Measurements from ENCODE around the gene SKIDA1. TPM values are rescaled to one million over a fixed set of nuclear protein-coding genes. Genes with fewer than 3 reads are reported as not detected.

Gene SKIDA1
- total RNA-seq, 3 donors from 2014 or later (not counting 1 experiment from before 2014, with no cell fraction given) = not detected

GRCh38 chr10:21479570-21480315, 45.7 kb downstream of the SKIDA1 start:
- Mint-ChIP-seq H3K27ac (no peak overlapping the region), H3K4me1 (no peaks in the 10 kb centered on the region), H3K4me3 (no peak overlapping the region), H3K9me3 (no peaks in the 10 kb centered on the region), H3K27me3 (ENCODE audit: low read depth in 2 of 2) (peaks cover 0 to 10% of the 10 kb centered on the region in 2 donors), H3K36me3 (no peaks in the 10 kb centered on the region)
- Histone ChIP-seq H3K9me3 (ENCODE audit: control insufficient read depth, insufficient read depth, low read length) (no peaks in the 10 kb centered on the region), H3K36me3 (ENCODE audit: control insufficient read depth, insufficient read depth, low read length) (no peaks in the 10 kb centered on the region), H3K27ac (ENCODE audit: low read length) (no peak overlapping the region), H3K4me3 (ENCODE audit: low read length) (no peak overlapping the region), H3K4me1 (ENCODE audit: control insufficient read depth, insufficient read depth, low read length) (no peaks in the 10 kb centered on the region), H3K27me3 (ENCODE audit: control insufficient read depth, insufficient read depth, low read length) (no peaks in the 10 kb centered on the region)
- DNase-seq (no peak), ATAC-seq (no peak)
- WGBS (ENCODE audit: insufficient coverage) = 81% methylated on average over 6 of the region's 6 CpGs
- intact Hi-C loops (cut with micrococcal nuclease) = no loop called here
- TF ChIP-seq, protein P1, sequence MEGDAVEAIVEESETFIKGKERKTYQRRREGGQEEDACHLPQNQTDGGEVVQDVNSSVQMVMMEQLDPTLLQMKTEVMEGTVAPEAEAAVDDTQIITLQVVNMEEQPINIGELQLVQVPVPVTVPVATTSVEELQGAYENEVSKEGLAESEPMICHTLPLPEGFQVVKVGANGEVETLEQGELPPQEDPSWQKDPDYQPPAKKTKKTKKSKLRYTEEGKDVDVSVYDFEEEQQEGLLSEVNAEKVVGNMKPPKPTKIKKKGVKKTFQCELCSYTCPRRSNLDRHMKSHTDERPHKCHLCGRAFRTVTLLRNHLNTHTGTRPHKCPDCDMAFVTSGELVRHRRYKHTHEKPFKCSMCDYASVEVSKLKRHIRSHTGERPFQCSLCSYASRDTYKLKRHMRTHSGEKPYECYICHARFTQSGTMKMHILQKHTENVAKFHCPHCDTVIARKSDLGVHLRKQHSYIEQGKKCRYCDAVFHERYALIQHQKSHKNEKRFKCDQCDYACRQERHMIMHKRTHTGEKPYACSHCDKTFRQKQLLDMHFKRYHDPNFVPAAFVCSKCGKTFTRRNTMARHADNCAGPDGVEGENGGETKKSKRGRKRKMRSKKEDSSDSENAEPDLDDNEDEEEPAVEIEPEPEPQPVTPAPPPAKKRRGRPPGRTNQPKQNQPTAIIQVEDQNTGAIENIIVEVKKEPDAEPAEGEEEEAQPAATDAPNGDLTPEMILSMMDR (IDR thresholded peaks at IDR 0.05) = no peak

DNA sequence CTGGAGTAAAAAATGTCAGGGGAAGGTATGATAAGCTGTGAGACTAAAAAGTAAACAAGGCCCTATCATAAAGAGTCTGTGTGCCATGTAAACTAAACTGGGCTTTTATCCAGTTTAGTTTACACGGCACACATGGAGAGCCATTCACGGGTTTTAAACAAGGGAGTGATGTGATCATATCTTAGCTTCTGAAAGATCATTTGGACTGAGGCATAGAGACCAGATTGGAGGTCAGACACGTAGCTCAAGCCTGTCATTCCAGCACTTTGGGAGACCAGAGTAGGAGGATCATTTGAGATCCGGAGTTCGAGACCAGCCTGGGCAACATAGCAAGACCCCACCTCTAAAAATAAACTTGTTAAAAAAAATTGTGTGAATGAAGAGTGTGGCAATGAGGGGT, 50.1 kb downstream of the SKIDA1 start:
- WGBS (ENCODE audit: insufficient coverage) = 82% methylated on average over 4 of the region's 5 CpGs

GRCh38 chr10:21473541-21473940, 51.9 kb downstream of the SKIDA1 start:
- Histone ChIP-seq H3K9me3 (ENCODE audit: control insufficient read depth, insufficient read depth, low read length) (no peaks in the 10 kb centered on the region), H3K36me3 (ENCODE audit: control insufficient read depth, insufficient read depth, low read length) (no peaks in the 10 kb centered on the region), H3K27ac (ENCODE audit: low read length) (no peak overlapping the region), H3K4me1 (ENCODE audit: control insufficient read depth, insufficient read depth, low read length) (no peaks in the 10 kb centered on the region), H3K4me3 (ENCODE audit: low read length) (no peak overlapping the region), H3K27me3 (ENCODE audit: control insufficient read depth, insufficient read depth, low read length) (no peaks in the 10 kb centered on the region)
- no peaks in the 10 kb centered on the region for H3K36me3 Mint-ChIP-seq
- H3K4me1 Mint-ChIP-seq = no peaks in the 10 kb centered on the region
- DNase-seq (no peak), ATAC-seq (no peak)
- intact Hi-C loops (cut with micrococcal nuclease) = no loop called here
- no peak overlapping the region for H3K27ac Mint-ChIP-seq
- TF ChIP-seq, protein P1 (IDR thresholded peaks at IDR 0.05) = no peak
- no peak overlapping the region for H3K4me3 Mint-ChIP-seq
- H3K9me3 Mint-ChIP-seq = no peaks in the 10 kb centered on the region
- H3K27me3 Mint-ChIP-seq (ENCODE audit: low read depth in 2 of 2) = peaks cover 0 to 5% of the 10 kb centered on the region in 2 donors
- WGBS (ENCODE audit: insufficient coverage) = 88% methylated on average over 10 of the region's 10 CpGs

More for the DNA sequence above, 50.1 kb downstream of the SKIDA1 start:
- DNase-seq = no peak
- Histone ChIP-seq H3K4me3 (ENCODE audit: low read length) (no peak overlapping the region), H3K9me3 (ENCODE audit: control insufficient read depth, insufficient read depth, low read length) (no peaks in the 10 kb centered on the region), H3K4me1 (ENCODE audit: control insufficient read depth, insufficient read depth, low read length) (no peaks in the 10 kb centered on the region), H3K36me3 (ENCODE audit: control insufficient read depth, insufficient read depth, low read length) (no peaks in the 10 kb centered on the region), H3K27ac (ENCODE audit: low read length) (no peak overlapping the region), H3K27me3 (ENCODE audit: control insufficient read depth, insufficient read depth, low read length) (no peaks in the 10 kb centered on the region)
- ATAC-seq = no peak
- H3K27ac Mint-ChIP-seq = no peak overlapping the region
- peaks cover 0 to 10% of the 10 kb centered on the region in 2 donors for H3K27me3 Mint-ChIP-seq (ENCODE audit: low read depth in 2 of 2)
- no peaks in the 10 kb centered on the region for H3K4me1 Mint-ChIP-seq
- TF ChIP-seq, protein P1 (IDR thresholded peaks at IDR 0.05) = no peak
- H3K4me3 Mint-ChIP-seq = no peak overlapping the region
- H3K36me3 Mint-ChIP-seq = no peaks in the 10 kb centered on the region
- no peaks in the 10 kb centered on the region for H3K9me3 Mint-ChIP-seq
- intact Hi-C loops (cut with micrococcal nuclease) = no loop called here

DNA sequence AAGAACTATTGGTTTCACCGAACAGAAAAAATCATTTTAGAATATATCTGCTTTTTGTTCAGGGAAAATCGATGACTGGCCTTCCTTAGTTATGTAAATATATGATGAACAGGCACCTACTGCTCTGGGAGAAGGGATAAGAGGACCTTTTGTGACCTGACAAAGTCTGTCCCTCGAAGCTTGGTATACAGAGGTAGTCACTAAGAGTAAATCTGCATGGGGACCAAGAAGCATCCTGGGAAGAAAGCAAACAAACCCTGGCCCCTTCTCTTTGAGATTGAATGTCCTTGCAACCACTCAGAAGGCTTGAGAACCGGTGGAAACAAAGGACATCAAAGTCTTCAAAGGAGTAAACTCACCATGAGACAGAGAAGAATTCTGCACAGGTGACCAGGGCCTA, 52.3 kb downstream of the SKIDA1 start:
- Histone ChIP-seq H3K27ac (ENCODE audit: low read length) (no peak overlapping the region), H3K4me3 (ENCODE audit: low read length) (no peak overlapping the region), H3K4me1 (ENCODE audit: control insufficient read depth, insufficient read depth, low read length) (no peaks in the 10 kb centered on the region), H3K27me3 (ENCODE audit: control insufficient read depth, insufficient read depth, low read length) (no peaks in the 10 kb centered on the region), H3K9me3 (ENCODE audit: control insufficient read depth, insufficient read depth, low read length) (no peaks in the 10 kb centered on the region), H3K36me3 (ENCODE audit: control insufficient read depth, insufficient read depth, low read length) (no peaks in the 10 kb centered on the region)
- no peak for ATAC-seq
- intact Hi-C loops (cut with micrococcal nuclease) = no loop called here
- H3K9me3 Mint-ChIP-seq = no peaks in the 10 kb centered on the region
- H3K27ac Mint-ChIP-seq = no peak overlapping the region
- no peaks in the 10 kb centered on the region for H3K36me3 Mint-ChIP-seq
- peaks cover 0 to 5% of the 10 kb centered on the region in 2 donors for H3K27me3 Mint-ChIP-seq (ENCODE audit: low read depth in 2 of 2)
- TF ChIP-seq, protein P1 (IDR thresholded peaks at IDR 0.05) = no peak
- 79% methylated on average over 4 of the region's 4 CpGs for WGBS (ENCODE audit: insufficient coverage)
- no peak for DNase-seq
- no peaks in the 10 kb centered on the region for H3K4me1 Mint-ChIP-seq
- H3K4me3 Mint-ChIP-seq = no peak overlapping the region
